GM15510 (cell line): ENCODE data around the gene BPIFB4.

ENCODE experiments used
- POLR2A ChIP-seq: IDR thresholded peaks from 3 replicates; pipeline ENCODE4 v1.6.1; 2011; ENCODE audit warnings: borderline replicate concordance; ENCODE audit not compliant: insufficient read length; ENCODE audit errors: extremely low read depth

The BPIFB4 gene

GRCh38 chr20:33148040-33148439, 68.6 kb downstream of the BPIFB4 start:
- no peak for TF ChIP-seq POLR2A

- no peak for TF ChIP-seq POLR2A
Measured at GRCh38 chr20:33154252-33154651, 74.8 kb downstream of the BPIFB4 start.

- no peak for TF ChIP-seq POLR2A
Measured at GRCh38 chr20:33158637-33159385, 79.4 kb downstream of the BPIFB4 start.

GRCh38 chr20:33159713-33160112, 80.3 kb downstream of the BPIFB4 start:
- TF ChIP-seq POLR2A: no peak

GRCh38 chr20:33160681-33161080, 81.2 kb downstream of the BPIFB4 start:
- no peak for TF ChIP-seq POLR2A
